HEK293 (cell line): Measurements from ENCODE around the gene HOXD12.

ENCODE experiments used
- GLI2 ChIP-seq: fragments of 450-650 bp; formaldehyde crosslinking; IDR thresholded peaks from 2 replicates; pipeline ENCODE4; 2017; ENCODE audit warnings: missing biosample characterization, missing genetic modification characterization, low read depth, borderline replicate concordance
- KLF8 ChIP-seq: fragments of 450-650 bp; formaldehyde crosslinking; IDR thresholded peaks from 2 replicates; pipeline ENCODE4 v1.5.1; 2016; ENCODE audit warnings: missing biosample characterization, missing genetic modification characterization
- SCRT1 ChIP-seq: fragments of 450-650 bp; formaldehyde crosslinking; IDR thresholded peaks from 2 replicates; pipeline ENCODE4 v1.5.1; 2016; ENCODE audit warnings: missing biosample characterization, missing genetic modification characterization, borderline replicate concordance
- SP3 ChIP-seq: fragments of 450-650 bp; formaldehyde crosslinking; IDR thresholded peaks from 2 replicates; pipeline ENCODE4 v1.5.1; 2016; ENCODE audit warnings: missing biosample characterization, missing genetic modification characterization
- SP7 ChIP-seq: fragments of 450-650 bp; formaldehyde crosslinking; IDR thresholded peaks from 2 replicates; pipeline ENCODE4 v1.5.1; 2016; ENCODE audit warnings: missing biosample characterization, missing genetic modification characterization
- WT1 ChIP-seq: fragments of 450-650 bp; formaldehyde crosslinking; IDR thresholded peaks from 2 replicates; pipeline ENCODE4 v1.5.1; 2016; ENCODE audit warnings: missing biosample characterization, missing genetic modification characterization
- ZBTB21 ChIP-seq: fragments of 450-650 bp; formaldehyde crosslinking; IDR thresholded peaks from 2 replicates; pipeline ENCODE4 v1.5.1; 2017; ENCODE audit warnings: missing biosample characterization, missing genetic modification characterization
- ZBTB7A ChIP-seq: fragments of 450-650 bp; formaldehyde crosslinking; IDR thresholded peaks from 2 replicates; pipeline ENCODE4 v1.5.1; 2016; ENCODE audit warnings: low read depth, missing biosample characterization, missing genetic modification characterization
- ZBTB8A ChIP-seq: fragments of 450-650 bp; formaldehyde crosslinking; IDR thresholded peaks from 2 replicates; pipeline ENCODE4 v1.5.1; 2016; ENCODE audit warnings: missing biosample characterization, missing genetic modification characterization
- ZFHX2 ChIP-seq: fragments of 450-650 bp; formaldehyde crosslinking; conservative IDR thresholded peaks from 2 replicates; pipeline ENCODE4 v1.5.1; 2016; ENCODE audit warnings: missing biosample characterization, missing genetic modification characterization
- ZIC2 ChIP-seq: fragments of 450-650 bp; formaldehyde crosslinking; IDR thresholded peaks from 2 replicates; pipeline ENCODE4 v1.5.1; 2016; ENCODE audit warnings: missing biosample characterization, missing genetic modification characterization
- ZNF19 ChIP-seq: fragments of 450-650 bp; formaldehyde crosslinking; IDR thresholded peaks from 2 replicates; pipeline ENCODE4; 2016; ENCODE audit warnings: missing biosample characterization, missing genetic modification characterization, low read depth
- ZNF354C ChIP-seq: fragments of 450-650 bp; formaldehyde crosslinking; IDR thresholded peaks from 2 replicates; pipeline ENCODE4 v1.5.1; 2016; ENCODE audit warnings: missing biosample characterization, missing genetic modification characterization, low read depth, borderline replicate concordance
- ZNF366 ChIP-seq: fragments of 450-650 bp; formaldehyde crosslinking; conservative IDR thresholded peaks from 2 replicates; pipeline ENCODE4 v1.5.1; 2016; ENCODE audit warnings: missing biosample characterization, missing genetic modification characterization
- ZNF37A ChIP-seq: fragments of 450-650 bp; IDR thresholded peaks from 2 replicates; pipeline ENCODE4 v1.5.1; 2018; ENCODE audit warnings: missing biosample characterization, missing genetic modification characterization
- ZNF423 ChIP-seq: fragments of 450-650 bp; formaldehyde crosslinking; IDR thresholded peaks from 2 replicates; pipeline ENCODE4 v1.5.1; 2016; ENCODE audit warnings: missing biosample characterization, missing genetic modification characterization
- ZNF433 ChIP-seq: fragments of 450-650 bp; formaldehyde crosslinking; IDR thresholded peaks from 2 replicates; pipeline ENCODE4 v1.5.1; 2016; ENCODE audit warnings: missing biosample characterization, missing genetic modification characterization, low read depth
- ZNF629 ChIP-seq: fragments of 450-650 bp; formaldehyde crosslinking; IDR thresholded peaks from 2 replicates; pipeline ENCODE4 v1.5.1; 2017; ENCODE audit warnings: missing biosample characterization, missing genetic modification characterization
- ZNF768 ChIP-seq: fragments of 450-650 bp; formaldehyde crosslinking; IDR thresholded peaks from 2 replicates; pipeline ENCODE4 v1.5.1; 2018; ENCODE audit warnings: missing biosample characterization, mild to moderate bottlenecking, missing genetic modification characterization
- ZNF791 ChIP-seq: fragments of 450-650 bp; formaldehyde crosslinking; IDR thresholded peaks from 2 replicates; pipeline ENCODE4 v1.5.1; 2016; ENCODE audit warnings: missing biosample characterization, missing genetic modification characterization
- ZXDB ChIP-seq: fragments of 450-650 bp; formaldehyde crosslinking; IDR thresholded peaks from 2 replicates; pipeline ENCODE4 v1.5.1; 2016; ENCODE audit warnings: missing biosample characterization, missing genetic modification characterization
- TF ChIP-seq, protein P1 (sequence below): fragments of 450-650 bp; formaldehyde crosslinking; IDR thresholded peaks from 2 replicates; pipeline ENCODE4 v1.5.1; 2016; ENCODE audit warnings: missing biosample characterization, missing genetic modification characterization
- TF ChIP-seq, protein P2 (sequence below): fragments of 450-650 bp; formaldehyde crosslinking; IDR thresholded peaks from 2 replicates; pipeline ENCODE4 v1.5.1; 2017; ENCODE audit warnings: missing biosample characterization, missing genetic modification characterization
- TF ChIP-seq, protein P3 (sequence below): fragments of 450-650 bp; formaldehyde crosslinking; IDR thresholded peaks from 2 replicates; pipeline ENCODE4 v1.5.1; 2016; ENCODE audit warnings: missing biosample characterization, missing genetic modification characterization
- TF ChIP-seq, protein P4 (sequence below): fragments of 450-650 bp; formaldehyde crosslinking; IDR thresholded peaks from 2 replicates; pipeline ENCODE4 v1.5.1; 2016; ENCODE audit warnings: missing biosample characterization, missing genetic modification characterization
- TF ChIP-seq, protein P5 (sequence below): fragments of 450-650 bp; formaldehyde crosslinking; IDR thresholded peaks from 2 replicates; pipeline ENCODE4 v1.5.1; 2017; ENCODE audit warnings: missing biosample characterization, missing genetic modification characterization
- TF ChIP-seq, protein P6 (sequence below): fragments of 450-650 bp; formaldehyde crosslinking; optimal IDR thresholded peaks from 2 replicates; pipeline ENCODE3; 2016; ENCODE audit warnings: missing biosample characterization, mild to moderate bottlenecking, missing genetic modification characterization
- TF ChIP-seq, protein P7 (sequence below): fragments of 450-650 bp; formaldehyde crosslinking; IDR thresholded peaks from 2 replicates; pipeline ENCODE4 v1.5.1; 2016; ENCODE audit warnings: missing biosample characterization, missing genetic modification characterization

The HOXD12 gene

DNA sequence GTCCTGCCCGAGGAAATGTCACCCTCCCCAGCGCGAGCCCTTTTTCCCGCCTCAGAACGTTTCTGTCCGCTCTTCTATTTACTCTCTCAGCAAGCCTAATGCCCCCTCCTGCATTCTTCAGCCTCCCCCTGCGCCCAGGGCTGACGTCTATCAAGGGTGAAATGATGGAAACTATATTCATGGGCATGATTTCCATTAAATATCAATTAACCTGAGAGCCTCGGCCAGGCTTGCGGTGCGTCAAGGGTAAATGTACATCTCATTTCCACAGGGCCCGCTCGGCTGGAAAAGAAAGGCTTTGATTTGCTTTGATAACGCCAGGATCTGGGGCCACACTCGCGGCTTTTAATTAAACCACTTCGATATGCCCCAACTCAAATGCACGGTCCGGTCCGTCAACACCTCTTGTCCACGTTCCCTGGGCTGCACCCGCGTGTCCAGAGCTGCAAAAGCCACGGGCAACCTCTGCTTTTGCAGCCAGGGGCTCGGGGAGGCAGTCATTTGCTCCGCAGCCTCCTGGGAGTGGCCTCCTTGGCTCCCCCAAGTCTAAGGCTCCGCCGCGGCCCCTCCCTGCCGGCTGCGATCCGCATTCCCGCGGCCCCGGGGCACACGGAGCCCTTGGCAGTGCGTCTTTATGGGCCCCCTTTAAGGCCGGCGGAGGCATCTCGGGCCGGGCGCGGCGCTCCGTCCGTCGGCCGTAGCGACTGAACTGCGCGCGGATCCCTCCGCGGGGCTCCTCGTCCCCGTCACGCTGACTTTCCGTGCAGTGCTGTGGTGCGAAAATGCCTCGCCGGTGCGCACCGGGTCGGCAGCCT lies 29.6 kb downstream of the HOXD12 start, which contains the start of gene HOXD8 (continued):
- 0 out of 2 replicates have a peak, but pooled peaks have one; percentile 14 for TF ChIP-seq ZNF768 (tag by site-specific recombination)
- TF ChIP-seq, protein P1, sequence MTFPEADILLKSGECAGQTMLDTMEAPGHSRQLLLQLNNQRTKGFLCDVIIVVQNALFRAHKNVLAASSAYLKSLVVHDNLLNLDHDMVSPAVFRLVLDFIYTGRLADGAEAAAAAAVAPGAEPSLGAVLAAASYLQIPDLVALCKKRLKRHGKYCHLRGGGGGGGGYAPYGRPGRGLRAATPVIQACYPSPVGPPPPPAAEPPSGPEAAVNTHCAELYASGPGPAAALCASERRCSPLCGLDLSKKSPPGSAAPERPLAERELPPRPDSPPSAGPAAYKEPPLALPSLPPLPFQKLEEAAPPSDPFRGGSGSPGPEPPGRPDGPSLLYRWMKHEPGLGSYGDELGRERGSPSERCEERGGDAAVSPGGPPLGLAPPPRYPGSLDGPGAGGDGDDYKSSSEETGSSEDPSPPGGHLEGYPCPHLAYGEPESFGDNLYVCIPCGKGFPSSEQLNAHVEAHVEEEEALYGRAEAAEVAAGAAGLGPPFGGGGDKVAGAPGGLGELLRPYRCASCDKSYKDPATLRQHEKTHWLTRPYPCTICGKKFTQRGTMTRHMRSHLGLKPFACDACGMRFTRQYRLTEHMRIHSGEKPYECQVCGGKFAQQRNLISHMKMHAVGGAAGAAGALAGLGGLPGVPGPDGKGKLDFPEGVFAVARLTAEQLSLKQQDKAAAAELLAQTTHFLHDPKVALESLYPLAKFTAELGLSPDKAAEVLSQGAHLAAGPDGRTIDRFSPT (tag by site-specific recombination): peak; percentile 77
- TF ChIP-seq ZBTB21 (tag by site-specific recombination): 0 out of 2 replicates have a peak, but pooled peaks have one; percentile 36
- TF ChIP-seq ZBTB7A: peak; percentile 92; the same call in 1 of the 2 replicates
- TF ChIP-seq GLI2 (tag by site-specific recombination): no peak
- TF ChIP-seq SP7 (tag by site-specific recombination): peak; percentile 80
- TF ChIP-seq, protein P2, sequence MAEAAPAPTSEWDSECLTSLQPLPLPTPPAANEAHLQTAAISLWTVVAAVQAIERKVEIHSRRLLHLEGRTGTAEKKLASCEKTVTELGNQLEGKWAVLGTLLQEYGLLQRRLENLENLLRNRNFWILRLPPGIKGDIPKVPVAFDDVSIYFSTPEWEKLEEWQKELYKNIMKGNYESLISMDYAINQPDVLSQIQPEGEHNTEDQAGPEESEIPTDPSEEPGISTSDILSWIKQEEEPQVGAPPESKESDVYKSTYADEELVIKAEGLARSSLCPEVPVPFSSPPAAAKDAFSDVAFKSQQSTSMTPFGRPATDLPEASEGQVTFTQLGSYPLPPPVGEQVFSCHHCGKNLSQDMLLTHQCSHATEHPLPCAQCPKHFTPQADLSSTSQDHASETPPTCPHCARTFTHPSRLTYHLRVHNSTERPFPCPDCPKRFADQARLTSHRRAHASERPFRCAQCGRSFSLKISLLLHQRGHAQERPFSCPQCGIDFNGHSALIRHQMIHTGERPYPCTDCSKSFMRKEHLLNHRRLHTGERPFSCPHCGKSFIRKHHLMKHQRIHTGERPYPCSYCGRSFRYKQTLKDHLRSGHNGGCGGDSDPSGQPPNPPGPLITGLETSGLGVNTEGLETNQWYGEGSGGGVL: peak; percentile 75
- no peak for TF ChIP-seq ZNF354C (tag by site-specific recombination)
- peak; percentile 90 for TF ChIP-seq ZXDB (tag by site-specific recombination)
- TF ChIP-seq, protein P3, sequence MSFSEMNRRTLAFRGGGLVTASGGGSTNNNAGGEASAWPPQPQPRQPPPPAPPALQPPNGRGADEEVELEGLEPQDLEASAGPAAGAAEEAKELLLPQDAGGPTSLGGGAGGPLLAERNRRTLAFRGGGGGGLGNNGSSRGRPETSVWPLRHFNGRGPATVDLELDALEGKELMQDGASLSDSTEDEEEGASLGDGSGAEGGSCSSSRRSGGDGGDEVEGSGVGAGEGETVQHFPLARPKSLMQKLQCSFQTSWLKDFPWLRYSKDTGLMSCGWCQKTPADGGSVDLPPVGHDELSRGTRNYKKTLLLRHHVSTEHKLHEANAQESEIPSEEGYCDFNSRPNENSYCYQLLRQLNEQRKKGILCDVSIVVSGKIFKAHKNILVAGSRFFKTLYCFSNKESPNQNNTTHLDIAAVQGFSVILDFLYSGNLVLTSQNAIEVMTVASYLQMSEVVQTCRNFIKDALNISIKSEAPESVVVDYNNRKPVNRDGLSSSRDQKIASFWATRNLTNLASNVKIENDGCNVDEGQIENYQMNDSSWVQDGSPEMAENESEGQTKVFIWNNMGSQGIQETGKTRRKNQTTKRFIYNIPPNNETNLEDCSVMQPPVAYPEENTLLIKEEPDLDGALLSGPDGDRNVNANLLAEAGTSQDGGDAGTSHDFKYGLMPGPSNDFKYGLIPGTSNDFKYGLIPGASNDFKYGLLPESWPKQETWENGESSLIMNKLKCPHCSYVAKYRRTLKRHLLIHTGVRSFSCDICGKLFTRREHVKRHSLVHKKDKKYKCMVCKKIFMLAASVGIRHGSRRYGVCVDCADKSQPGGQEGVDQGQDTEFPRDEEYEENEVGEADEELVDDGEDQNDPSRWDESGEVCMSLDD (tag by site-specific recombination): peak; percentile 94
- TF ChIP-seq SCRT1 (tag by site-specific recombination): no peak
- TF ChIP-seq SP3 (tag by site-specific recombination): peak; percentile 45
- TF ChIP-seq ZNF433: no peak
- TF ChIP-seq, protein P4, sequence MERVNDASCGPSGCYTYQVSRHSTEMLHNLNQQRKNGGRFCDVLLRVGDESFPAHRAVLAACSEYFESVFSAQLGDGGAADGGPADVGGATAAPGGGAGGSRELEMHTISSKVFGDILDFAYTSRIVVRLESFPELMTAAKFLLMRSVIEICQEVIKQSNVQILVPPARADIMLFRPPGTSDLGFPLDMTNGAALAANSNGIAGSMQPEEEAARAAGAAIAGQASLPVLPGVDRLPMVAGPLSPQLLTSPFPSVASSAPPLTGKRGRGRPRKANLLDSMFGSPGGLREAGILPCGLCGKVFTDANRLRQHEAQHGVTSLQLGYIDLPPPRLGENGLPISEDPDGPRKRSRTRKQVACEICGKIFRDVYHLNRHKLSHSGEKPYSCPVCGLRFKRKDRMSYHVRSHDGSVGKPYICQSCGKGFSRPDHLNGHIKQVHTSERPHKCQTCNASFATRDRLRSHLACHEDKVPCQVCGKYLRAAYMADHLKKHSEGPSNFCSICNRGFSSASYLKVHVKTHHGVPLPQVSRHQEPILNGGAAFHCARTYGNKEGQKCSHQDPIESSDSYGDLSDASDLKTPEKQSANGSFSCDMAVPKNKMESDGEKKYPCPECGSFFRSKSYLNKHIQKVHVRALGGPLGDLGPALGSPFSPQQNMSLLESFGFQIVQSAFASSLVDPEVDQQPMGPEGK (tag by site-specific recombination): peak; percentile 90
- TF ChIP-seq KLF8 (tag by site-specific recombination): peak; percentile 62; the same call in 1 of the 2 replicates
- TF ChIP-seq, protein P5, sequence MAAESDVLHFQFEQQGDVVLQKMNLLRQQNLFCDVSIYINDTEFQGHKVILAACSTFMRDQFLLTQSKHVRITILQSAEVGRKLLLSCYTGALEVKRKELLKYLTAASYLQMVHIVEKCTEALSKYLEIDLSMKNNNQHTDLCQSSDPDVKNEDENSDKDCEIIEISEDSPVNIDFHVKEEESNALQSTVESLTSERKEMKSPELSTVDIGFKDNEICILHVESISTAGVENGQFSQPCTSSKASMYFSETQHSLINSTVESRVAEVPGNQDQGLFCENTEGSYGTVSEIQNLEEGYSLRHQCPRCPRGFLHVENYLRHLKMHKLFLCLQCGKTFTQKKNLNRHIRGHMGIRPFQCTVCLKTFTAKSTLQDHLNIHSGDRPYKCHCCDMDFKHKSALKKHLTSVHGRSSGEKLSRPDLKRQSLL (tag by site-specific recombination): no peak
- TF ChIP-seq ZIC2 (tag by site-specific recombination): peak; percentile 55
- peak; percentile 57; the same call in 1 of the 2 replicates for TF ChIP-seq WT1 (tag by site-specific recombination)
- TF ChIP-seq ZNF19 (tag by site-specific recombination): no peak
- TF ChIP-seq, protein P6, sequence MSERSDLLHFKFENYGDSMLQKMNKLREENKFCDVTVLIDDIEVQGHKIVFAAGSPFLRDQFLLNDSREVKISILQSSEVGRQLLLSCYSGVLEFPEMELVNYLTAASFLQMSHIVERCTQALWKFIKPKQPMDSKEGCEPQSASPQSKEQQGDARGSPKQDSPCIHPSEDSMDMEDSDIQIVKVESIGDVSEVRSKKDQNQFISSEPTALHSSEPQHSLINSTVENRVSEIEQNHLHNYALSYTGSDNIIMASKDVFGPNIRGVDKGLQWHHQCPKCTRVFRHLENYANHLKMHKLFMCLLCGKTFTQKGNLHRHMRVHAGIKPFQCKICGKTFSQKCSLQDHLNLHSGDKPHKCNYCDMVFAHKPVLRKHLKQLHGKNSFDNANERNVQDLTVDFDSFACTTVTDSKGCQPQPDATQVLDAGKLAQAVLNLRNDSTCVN: peak; percentile 89
- TF ChIP-seq ZNF791 (tag by site-specific recombination): no peak
- TF ChIP-seq, protein P7, sequence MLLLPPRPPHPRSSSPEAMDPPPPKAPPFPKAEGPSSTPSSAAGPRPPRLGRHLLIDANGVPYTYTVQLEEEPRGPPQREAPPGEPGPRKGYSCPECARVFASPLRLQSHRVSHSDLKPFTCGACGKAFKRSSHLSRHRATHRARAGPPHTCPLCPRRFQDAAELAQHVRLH (tag by site-specific recombination): peak; percentile 51; the same call in 1 of the 2 replicates
- peak; percentile 95 for TF ChIP-seq ZBTB8A (tag by site-specific recombination)
- no peak for TF ChIP-seq ZNF37A
- peak; percentile 41 for TF ChIP-seq ZNF629 (tag by site-specific recombination)
- TF ChIP-seq ZNF423 (tag by site-specific recombination): 0 out of 2 replicates have a peak, but pooled peaks have one; percentile 14
- TF ChIP-seq ZFHX2: peak; percentile 38
- TF ChIP-seq ZNF366 (tag by site-specific recombination): no peak; the same call in 1 of the 2 replicates
